SK-N-SH treated with all-trans-retinoic acid at 6 μM for 48 hours (cell line): ENCODE results near the gene DYRK4.

ENCODE experiments used
- CREB5 ChIP-seq: fragments of 250-450 bp; sonication (Bioruptor Pico); IDR thresholded peaks from 2 replicates; pipeline ENCODE4 v1.5.1; 2020; ENCODE audit warnings: low read depth, mild to moderate bottlenecking, moderate library complexity
- OSR1 ChIP-seq: fragments of 250-450 bp; sonication (Bioruptor Pico); IDR thresholded peaks from 2 replicates; pipeline ENCODE4 v1.8.0; 2022; ENCODE audit warnings: moderate library complexity, mild to moderate bottlenecking, inconsistent platforms
- PATZ1 ChIP-seq: fragments of 250-450 bp; sonication (Bioruptor Pico); IDR thresholded peaks from 2 replicates; pipeline ENCODE4 v1.8.0; 2020; ENCODE audit warnings: mild to moderate bottlenecking, moderate library complexity, borderline replicate concordance

DNA sequence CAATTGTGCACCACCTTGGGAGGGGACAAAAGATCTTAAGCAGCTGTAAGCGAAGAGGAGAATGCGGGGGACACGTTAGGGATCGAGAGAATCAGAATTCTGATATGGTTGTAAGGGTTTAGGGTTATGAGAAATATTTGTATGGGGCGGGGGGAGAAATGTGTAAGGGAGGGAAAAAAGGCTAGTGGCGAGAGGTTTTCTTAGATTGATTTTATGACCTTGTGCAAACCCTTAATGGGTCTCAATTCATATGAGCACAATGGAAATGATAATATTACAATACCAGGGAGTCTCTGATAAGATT is 87.3 kb downstream of the DYRK4 start:
- no peak for TF ChIP-seq PATZ1 (CRISPR knock-in tag)
- TF ChIP-seq CREB5: no peak
- no peak for TF ChIP-seq OSR1
